Hypothalamus (tissue), 51 donors: ENCODE results near the gene METRNL.

Experiments
- DNase-seq, 51 donors: peaks; one replicate each; lab custom pipeline; 2025; lab: John Stamatoyannopoulos, UW

METRNL gene

GRCh38 chr17:83089328-83090132 is 10.1 kb downstream of the METRNL start:
- DNase-seq, result no peak

- DNase-seq, result no peak
These were observed 11.2 kb downstream of the METRNL start for GRCh38 chr17:83090444-83091256.

- no peak for DNase-seq
These were observed 12.1 kb downstream of the METRNL start for GRCh38 chr17:83091257-83092141.

- DNase-seq, result no peak
These were observed 12.8 kb downstream of the METRNL start for GRCh38 chr17:83092186-83092585.

GRCh38 chr17:83092931-83093330 is 13.5 kb downstream of the METRNL start:
- no peak for DNase-seq

GRCh38 chr17:83093506-83093905 is 14.1 kb downstream of the METRNL start:
- DNase-seq, result no peak

GRCh38 chr17:83094291-83094690 is 14.9 kb downstream of the METRNL start:
- no peak for DNase-seq

GRCh38 chr17:83095016-83095415 is 15.6 kb downstream of the METRNL start:
- no peak for DNase-seq

GRCh38 chr17:83096401-83097224 is 17.2 kb downstream of the METRNL start:
- no peak for DNase-seq

DNA sequence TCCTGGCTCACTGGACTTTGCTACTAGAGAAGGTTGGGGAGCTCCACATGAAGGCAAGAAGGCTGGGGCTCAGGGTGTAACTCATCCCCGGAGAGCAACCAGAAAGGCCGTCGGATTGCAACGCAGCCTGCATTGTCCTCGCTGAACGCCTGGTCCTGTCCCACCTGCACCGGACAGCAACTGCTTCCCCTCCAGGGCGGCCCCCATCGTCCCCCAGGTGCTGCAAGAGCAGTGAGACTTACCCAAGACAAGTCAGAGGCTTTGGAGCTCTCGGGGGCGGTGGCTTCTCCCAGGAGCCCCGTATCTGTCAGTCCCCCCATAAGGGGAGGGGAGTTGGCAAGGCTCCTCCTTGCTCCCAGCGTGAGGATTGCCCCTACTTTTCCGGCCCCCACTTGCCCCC is 18.4 kb downstream of the METRNL start:
- no peak for DNase-seq

- no peak for DNase-seq
These were observed 19.1 kb downstream of the METRNL start for GRCh38 chr17:83098241-83099085.

GRCh38 chr17:83099086-83099555 is 19.7 kb downstream of the METRNL start:
- no peak for DNase-seq

- DNase-seq, result no peak
These were observed 20.3 kb downstream of the METRNL start for GRCh38 chr17:83099570-83100181.

DNA sequence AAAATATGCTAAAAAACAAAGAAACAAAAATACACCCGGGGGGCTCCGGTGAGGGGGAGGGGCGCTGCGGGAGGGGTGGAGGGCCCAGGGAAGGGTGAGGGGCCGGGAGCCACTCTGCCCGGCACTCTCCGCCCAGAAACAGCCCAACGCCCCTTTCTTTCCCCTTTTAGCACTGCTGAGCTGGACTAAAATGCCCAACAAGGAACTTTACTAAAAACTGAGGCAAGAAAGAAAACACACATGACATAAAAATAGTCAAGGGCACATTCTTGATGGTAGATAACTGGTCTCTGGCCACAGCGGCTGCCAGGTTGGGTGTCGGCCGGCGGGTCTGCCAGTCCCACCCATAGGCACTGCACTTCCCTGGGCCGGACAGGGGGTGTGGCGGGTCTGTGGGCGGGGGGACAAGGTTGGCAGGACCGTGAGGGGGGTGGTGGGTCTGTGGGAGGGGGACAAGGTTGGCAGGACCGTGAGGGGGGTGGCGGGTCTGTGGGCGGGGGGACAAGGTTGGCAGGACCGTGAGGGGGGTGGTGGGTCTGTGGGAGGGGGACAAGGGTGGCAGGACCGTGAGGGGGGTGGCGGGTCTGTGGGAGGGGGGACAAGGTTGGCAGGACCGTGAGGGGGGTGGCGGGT is 20.9 kb downstream of the METRNL start:
- DNase-seq, result no peak

- DNase-seq, result no peak
These were observed 21.5 kb downstream of the METRNL start for GRCh38 chr17:83100853-83101391.

DNA sequence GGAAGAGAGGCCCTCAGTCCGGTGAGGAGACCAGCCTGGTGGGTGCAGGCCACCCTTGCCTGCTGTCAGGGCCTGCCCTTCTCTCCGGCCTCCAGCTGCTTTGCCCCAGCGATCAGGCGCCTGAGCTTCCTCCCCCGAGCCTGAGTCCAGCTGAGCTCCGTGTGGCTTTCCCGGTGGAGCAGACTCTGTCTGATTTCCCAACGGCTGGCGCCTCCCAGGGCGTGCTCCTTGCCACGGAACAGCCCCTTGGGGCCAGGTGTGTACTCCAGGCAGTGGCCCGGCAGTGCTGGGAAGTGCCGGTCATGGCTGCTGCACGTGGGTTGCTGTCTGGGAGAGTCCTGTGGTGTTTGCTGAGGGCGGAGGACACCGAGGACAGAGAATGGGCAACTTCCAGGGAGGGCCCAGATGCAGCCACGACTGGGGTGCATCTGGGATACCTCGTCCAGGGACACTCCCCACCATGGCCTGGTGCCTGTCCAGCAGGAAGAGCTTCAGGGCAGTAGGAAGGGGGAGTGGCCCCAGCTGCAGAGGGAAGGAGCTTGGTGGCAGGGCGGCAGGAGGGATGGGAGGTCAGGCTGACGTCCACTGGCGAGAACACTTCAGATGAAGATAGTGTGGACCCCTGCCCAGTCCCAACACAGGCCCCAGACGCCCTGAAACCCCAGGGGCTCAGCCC is 22.5 kb downstream of the METRNL start:
- DNase-seq, result no peak
